Activated CD8-positive, alpha-beta memory T cell treated with anti-CD3 and anti-CD28 coated beads for 4 hours (primary cell): ENCODE data around the gene EXD3.
"Not testable (repeated sequence)": the region's sequence is repeated elsewhere in the genome, so short reads cannot be mapped to it uniquely, and the experiment has no call there.

ENCODE experiments used
- DNase-seq, 2 donors: peaks; one replicate each; pipeline ENCODE4 v3.0.0-alpha.2; 2020; ENCODE audit warnings: low read depth in 2 of 2

Gene EXD3

DNA sequence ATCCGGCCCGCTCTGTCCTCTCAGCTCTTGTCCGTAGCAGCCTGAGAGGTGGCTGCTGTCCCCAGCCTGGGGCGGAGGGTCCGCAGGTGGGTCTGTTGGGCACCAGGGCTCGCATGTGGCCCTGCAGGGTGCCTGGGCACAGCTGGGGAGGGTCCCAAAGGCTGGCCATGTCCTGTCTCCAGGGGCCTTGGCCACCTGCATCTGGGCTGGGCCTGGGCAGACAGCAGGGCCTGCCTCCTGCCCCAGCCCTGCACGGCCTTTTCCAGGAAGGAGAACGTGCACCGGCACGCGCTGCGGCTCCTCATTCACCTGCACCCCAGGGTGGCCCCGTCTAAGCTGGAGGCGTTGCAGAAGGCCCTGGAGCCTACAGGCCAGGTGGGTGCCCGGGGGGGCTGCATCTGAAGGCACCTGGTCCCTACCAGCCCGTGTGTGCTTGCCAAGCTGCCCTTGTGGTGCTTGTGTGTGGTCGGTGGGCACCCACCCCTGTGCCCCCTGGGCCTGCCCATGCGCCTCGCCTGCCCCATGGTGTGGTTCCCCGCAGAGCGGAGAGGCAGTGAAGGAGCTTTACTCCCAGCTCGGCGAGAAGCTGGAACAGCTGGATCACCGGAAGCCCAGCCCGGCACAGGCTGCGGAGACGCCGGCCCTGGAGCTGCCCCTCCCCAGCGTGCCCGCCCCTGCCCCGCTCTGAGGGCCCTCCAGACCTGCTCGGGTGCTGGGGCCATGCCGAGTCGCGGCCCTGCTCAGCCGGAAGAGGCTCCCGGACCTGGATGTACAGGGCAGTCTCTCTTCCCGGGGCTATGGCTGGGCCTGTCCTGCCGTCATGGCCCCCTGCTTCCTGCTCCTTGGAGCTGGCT is 150.5 kb downstream of the EXD3 start:
- DNase-seq = no peak

DNA sequence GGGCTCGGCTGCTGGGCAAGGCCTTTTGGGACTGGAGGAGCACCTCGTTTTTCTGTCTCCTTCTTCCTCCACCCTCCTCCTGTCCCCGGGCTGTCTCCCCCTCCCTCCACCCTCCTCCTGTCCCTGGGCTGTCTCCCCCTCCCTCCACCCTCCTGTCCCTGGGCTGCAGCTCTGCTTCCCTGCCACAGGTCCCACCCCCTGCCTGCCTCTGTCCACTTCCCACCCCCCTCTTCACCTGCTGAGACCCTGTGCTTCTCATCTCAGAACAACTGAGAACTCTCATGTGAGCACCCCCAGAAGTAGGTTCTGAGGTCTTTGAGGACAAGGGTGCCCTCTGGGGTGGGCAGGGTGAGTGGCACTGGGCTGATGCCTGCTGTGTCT is 151.3 kb downstream of the EXD3 start:
- DNase-seq = no peak

DNA sequence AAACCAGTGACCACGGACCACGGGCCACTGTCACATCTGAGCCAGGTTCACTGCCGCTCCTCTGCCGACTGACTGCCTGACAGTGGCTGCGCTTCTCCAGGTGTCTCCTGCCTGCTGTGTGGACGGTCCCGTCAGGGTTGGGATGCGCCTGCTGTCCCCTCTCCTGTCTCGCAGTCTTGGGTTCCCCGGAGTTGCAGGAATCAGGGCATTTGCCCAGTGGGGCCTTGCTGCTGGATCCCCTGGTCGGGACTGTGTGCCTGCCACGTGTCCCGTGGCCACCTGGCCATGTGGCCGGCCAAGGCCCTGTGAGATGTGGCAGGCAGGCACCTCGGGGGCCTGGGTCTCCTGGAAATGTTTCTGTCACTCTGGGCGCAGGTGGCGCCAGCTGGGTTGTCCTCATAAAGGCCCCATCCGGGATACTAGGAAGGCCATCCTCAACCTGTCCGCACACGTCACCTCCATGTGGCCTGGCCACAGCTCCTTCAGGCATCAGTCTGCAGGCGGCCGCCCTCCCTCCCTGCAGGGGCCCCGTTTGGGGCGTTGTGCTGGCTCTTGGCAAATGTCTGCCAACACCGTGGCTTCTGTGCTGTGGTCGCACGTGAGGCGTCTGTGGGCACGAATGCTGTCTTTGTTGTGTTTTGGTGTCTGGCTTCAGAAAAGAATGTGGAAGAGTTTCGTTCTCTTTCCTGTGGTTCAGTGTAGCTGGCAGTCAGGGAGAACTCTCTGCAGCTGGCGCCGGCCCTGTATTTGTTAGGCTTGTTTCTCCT is 151.8 kb downstream of the EXD3 start:
- DNase-seq = no peak

DNA sequence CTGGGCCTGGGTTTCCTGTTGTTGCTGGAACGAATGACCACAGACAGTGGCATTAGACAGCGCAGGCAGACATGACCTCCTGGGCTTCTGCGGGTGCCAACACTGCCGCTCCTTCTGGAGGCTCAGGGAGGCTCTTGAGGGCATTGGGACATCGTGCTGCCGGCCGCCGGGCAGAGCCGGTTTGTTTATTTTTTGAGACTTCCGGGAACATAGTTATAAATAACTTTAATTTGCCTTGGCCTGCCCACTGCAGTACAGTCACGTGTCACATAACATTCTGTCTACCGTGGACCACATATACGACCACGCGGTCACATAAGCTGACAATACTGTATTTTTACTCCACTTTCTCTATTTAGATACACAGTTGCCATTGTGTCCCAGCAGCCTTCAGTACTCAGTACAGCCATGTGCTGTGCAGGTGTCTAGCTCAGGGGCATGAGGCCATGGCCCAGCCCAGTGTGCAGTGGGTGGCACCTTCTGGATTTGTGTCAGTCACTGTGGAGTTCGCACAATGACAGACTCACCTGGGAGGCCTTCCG is 153.7 kb downstream of the EXD3 start:
- DNase-seq = no peak

DNA sequence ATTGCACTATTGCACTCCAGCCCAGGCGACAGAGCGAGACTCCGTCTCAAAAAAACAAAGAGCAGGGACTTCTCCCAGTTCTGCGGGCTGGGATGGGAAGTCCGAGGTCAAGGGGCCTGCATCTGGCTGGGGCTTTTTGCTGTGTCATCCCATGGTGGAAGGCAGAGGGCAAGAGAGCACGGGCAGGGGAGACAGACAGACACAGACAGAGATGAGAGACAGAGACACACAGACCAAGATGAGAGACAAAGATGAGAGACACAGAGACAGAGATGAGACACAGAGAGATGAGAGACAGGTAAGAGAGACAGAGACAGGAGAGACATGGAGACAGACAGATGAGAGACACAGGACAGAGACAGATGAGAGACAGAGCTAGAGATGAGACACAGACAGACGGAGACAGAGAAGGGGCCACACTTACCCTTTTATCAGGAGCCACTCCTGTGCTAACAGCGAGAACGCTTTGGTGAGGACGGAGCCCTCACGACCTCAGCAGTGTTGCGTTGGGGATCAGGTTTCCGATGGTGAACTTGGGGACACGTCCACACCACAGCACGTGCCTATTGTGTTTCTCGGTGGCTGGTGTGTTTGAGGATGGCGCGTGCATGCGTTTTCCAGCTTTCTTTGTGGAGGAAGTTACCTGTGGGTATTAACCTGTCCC is 154.3 kb downstream of the EXD3 start:
- DNase-seq = no peak

DNA sequence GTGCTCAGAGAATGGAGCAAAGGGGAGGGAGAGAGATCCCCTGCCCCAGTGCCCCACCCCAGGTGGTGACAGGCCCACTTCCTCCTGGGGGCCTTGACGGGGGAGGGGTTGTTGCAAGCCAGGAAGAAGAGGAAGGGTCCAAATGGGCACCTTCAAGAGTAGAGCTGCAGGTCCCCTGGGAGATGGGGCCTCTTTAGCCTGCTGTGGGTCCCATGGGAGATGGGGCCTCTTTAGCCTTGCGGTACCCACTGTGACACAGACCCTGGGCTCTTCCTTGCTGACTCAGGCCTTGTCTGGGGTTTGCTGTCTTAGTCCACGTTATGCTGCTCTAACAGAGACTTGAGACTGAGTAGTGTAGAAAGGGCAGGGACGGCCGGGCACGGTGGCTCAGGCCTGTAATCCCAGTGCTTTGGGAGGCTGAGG is 155.0 kb downstream of the EXD3 start:
- no peak for DNase-seq

DNA sequence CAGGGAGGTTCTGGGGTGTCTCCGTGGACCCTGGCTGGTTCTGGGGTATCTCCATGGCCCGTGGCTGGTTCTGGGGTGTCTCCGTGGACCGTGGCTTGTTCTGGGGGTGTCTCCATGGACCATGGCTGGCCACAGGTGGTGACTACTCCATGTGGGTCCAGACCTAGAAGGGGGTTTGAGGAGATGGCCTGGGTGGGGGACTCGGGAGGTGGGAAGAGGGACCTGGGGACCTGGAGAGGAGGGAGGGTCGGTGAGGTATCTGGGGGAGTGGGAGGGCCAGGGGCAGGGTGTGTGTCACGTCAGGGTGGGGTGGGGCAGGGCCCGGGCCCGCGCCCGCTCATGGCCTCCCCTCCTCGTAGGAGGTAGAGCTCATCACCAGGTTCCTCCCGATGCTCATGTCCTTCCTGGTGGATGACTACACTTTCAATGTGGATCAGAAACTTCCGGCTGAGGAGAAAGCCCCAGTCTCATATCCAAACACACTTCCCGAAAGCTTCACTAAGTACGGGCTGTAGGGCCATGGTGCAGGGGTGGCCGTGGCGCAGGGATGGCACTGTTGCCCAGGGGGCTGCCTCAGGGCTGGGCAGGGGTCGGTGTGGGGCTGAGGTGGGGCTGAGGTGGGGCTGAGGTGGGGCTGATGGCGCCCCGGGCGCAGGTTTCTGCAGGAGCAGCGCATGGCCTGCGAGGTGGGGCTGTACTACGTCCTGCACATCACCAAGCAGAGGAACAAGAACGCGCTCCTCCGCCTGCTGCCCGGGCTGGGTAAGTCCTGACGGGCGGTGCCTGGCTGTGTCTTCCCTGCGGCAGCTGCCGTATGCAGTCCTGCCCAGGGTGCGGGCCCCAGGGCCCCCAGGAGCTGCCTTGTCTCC is 156.1 kb downstream of the EXD3 start:
- no peak for DNase-seq

DNA sequence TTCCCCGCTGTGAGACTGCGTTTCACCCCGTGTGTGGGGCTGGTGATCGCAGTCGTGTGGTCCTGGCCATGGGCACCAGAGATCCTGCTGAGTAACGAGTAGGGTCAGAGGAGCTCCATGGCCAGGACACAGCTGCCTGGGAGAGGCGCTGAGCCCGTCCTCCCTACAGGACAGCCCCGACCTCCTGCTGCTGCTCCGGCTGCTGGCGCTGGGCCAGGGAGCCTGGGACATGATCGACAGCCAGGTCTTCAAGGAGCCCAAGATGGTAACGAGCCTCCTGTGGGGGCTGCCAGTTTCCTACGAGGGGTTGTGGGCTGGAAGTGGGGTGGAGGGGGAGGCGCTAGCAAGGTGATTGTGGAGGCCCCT is 156.8 kb downstream of the EXD3 start:
- DNase-seq = no peak

DNA sequence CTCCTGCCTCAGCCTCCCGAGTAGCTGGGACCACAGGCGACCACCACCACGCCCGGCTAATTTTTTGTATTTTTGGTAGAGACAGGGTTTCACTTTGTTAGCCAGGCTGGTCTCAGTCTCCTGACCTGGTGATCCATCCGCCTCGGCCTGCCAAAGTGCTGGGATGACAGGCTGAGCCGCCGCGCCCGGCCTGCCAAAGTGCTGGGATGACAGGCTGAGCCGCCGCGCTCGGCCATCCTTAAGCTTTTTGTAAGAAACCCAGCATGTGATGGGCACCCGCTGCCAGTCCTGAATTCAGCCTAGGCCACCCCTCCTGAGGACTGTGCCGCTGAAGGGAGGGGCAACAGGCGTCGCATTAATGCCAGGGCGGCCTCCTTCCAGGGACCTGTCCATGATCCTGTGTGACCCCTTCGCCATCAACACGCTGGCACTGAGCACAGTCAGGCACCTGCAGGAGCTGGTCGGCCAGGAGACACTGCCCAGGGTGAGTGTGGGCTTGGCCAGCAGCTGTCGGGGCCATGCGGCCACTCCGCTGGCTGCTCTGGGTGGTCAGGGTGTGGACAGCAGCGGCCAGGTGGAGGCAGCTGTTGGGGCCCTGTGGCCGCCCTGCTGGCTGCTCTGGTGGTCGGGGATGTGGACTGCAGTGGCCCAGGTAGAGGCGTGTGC is 157.3 kb downstream of the EXD3 start:
- DNase-seq = no peak

DNA sequence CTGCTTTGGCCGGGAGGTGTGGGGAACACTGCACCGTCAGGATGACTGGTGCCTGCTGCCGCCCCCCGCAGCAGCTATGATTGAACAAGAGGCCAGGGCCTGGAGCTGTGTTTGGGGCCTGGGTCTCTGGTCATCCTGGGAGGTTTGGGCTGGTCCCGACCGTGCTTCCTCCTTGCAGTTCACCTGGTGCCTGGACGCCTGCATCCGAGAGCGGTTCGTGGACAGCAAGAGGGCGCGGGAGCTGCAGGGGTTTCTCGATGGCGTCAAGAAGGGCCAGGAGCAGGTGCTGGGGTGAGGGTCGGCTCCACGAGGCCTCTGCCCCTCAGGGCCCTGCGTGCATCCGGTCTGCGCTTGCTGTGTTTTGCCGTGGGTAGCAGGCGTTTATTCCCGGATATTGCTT is 158.9 kb downstream of the EXD3 start:
- no peak for DNase-seq

DNA sequence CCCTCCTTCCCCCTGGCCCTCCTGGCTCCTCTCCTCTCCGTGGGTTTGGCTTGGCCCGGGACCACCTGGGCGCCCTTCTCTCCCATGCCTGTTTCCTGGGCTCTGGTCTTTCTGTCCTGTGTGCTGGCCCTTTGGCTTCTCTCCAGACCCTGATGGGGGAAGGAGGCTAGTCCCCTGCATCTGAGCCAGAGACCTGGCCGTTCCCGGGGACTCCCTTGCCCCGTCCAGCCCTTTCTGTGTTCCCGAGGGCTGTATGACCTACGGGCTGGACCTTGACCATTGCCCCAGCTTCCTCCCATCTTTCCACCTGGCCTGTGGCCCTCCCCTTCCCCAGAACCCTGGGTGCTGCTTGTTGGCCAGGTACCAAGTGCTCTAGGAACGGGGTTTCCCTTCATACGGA is 159.5 kb downstream of the EXD3 start:
- no peak for DNase-seq

DNA sequence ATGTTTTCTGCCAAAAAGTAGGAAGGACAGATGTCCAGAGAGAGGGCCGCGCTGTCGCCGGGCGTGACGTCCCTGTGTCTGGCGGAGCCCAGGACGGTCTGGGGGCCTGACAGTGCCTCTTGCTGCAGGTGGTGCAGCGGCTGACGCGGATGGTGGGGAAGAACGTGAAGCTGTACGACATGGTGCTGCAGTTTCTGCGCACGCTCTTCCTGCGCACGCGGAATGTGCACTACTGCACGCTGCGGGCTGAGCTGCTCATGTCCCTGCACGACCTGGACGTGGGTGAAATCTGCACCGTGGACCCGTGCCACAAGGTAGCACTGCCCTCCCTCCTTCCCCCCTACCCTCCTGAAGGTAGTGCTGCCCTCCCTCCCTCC is 160.1 kb downstream of the EXD3 start:
- DNase-seq = no peak

DNA sequence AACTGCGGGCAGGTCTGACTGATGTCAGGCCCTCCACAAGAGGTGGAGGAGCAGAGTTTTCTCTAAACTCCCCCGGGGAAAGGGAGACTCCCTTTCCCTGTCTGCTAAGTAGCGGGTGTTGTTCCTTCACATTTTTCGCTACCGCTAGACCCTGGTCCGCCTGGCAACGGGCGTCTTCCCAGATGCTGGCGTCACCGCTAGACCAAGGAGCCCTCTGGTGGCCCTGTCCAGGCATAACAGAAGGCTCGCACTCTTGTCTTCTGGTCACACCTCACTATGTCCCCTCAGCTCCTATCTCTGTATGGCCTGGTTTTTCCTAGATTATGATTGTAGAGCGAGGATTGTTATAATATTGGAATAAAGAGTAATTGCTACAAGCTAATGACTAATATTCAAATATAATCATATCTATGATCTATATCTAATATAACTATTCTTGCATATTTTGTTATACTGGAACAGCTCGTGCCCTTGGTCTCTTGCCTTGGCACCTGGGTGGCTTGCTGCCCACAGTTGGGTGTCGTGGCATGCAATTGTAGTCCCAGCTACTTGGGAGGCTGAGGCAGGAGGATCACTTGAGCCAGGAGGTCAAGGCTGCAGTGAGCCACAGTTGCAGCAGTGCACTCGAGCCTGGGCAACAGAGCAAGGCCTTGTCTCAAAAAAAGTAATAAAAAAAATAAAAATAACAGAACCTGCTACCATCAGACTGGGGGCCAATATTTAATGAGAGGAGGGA is 160.6 kb downstream of the EXD3 start:
- DNase-seq = not testable (repeated sequence)
